D721Med (cell line): ENCODE measurements around the gene GRM3.
A peak's percentile ranks its signal among the peaks of the same experiment; 100 is the strongest.

Experiments
- DNase-seq: peaks from one replicate; pipeline ENCODE4 v3.0.0; 2011; ENCODE audit warnings: low spot score; ENCODE audit not compliant: insufficient read length
- FAIRE-seq: peaks from 2 replicates; lab custom pipeline; 2011; peaks lifted over from hg19 to GRCh38; lab: Jason Lieb, UNC
- CTCF ChIP-seq: IDR thresholded peaks from 2 replicates; pipeline ENCODE4 v1.5.1; 2012; ENCODE audit warnings: mild to moderate bottlenecking, control low read depth; ENCODE audit not compliant: insufficient read depth; ENCODE audit errors: missing control alignments

Gene GRM3

DNA sequence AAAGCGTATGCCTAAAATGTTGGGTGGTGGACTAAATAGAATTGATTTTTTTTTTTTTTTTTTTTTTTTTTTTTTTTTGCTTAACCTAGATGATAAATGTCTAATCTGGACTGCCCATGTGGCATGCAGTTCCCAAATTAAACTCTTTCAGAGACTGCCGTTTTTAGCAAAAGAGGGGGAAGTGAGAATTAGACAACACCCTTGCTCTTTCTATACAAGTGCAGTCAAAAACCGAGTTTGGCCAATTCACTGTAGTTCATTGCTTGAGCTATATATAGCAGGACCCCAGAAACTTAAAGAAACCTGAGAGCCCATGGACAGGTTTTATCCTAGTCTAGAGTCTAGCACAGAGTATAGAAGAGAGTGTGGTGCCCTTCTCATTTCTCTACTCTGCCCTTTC, 141.9 kb downstream of the GRM3 start:
- DNase-seq (no peak), FAIRE-seq (no peak)
- no peak for TF ChIP-seq CTCF

DNA sequence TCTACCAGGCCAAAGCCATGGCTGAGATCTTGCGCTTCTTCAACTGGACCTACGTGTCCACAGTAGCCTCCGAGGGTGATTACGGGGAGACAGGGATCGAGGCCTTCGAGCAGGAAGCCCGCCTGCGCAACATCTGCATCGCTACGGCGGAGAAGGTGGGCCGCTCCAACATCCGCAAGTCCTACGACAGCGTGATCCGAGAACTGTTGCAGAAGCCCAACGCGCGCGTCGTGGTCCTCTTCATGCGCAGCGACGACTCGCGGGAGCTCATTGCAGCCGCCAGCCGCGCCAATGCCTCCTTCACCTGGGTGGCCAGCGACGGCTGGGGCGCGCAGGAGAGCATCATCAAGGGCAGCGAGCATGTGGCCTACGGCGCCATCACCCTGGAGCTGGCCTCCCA, 142.7 kb downstream of the GRM3 start:
- FAIRE-seq (no peak), DNase-seq (no peak)
- no peak for TF ChIP-seq CTCF

- no peak for TF ChIP-seq CTCF
- FAIRE-seq (no peak), DNase-seq (no peak)
Observed at GRCh38 chr7:86788948-86789347, 145.2 kb downstream of the GRM3 start.

DNA sequence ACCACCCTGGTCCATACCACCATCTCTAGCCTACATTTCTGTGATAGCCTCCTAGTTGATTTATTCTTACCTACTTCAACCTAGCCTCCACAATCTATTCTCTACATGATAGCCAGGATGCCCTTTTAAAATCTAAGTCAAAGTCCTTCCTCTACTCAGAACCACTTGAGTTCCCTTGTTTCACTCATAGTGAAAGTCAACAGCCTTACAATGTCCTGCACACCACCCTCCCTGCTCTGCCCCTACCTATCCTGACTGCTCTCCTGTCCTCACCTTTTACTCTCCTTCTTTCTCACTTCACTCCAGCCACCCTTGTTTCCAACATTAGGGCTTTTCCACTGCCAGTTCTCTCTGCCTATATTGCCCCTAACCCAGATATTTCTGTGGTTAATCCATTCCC, 146.7 kb downstream of the GRM3 start:
- TF ChIP-seq CTCF = no peak
- FAIRE-seq = no peak
- no peak for DNase-seq

GRCh38 chr7:86792260-86792659, 148.6 kb downstream of the GRM3 start:
- FAIRE-seq (no peak), DNase-seq (no peak)
- TF ChIP-seq CTCF = no peak

DNA sequence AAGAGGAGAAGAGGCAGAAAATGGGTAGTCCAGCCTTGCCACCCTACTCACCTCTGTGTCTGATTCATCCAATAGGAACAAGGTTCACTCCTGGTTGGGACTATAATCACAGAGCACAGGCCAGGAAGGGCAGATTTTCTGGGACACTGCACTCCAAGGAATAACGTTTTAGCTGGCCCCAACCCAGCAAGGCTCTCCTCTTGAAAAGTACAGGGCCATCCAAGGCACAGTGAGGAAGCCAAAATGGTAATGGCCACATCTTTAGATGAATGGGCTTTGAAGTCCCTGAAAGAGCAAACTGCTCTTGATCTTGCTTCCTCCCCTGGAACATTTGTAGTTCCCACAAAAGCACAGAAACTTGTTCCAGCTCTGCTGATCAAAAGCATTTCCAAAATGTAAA, 149.4 kb downstream of the GRM3 start:
- FAIRE-seq = no peak
- TF ChIP-seq CTCF = no peak

DNA sequence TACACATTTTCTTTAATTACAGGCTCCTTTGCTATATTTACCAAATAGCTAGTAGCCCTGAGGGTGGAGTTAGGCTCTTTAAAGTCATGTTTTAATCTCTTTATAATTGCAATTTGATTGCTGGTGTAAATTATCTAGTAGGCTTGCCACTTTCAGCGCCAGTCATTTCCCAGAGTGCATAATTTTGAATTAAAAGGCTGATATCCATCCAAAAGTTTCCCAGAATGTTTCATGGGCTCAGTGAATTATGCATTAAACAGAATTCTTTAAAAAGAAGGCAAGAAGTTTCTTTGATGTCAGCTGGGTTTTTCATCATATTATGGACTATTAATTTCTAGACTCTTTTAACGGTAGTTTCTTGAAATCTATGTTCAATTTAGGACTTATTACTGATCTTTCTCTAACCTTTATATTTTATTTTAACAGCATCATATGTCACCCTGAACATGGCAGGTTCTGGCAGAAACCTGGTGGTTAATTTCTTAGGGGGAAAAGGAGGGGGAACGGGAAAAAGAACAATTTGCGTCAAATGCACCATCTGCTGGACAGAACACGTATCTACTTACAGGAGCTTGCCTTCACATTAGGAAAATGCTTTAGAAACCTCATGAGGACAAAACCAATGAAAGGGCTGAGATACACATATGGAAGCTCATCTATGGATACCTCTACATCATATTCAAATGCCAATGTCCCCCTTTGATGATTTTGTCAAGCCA, 171.1 kb downstream of the GRM3 start:
- FAIRE-seq (no peak), DNase-seq (no peak)
- peak; percentile 58 for TF ChIP-seq CTCF

More for the DNA sequence above, 149.4 kb downstream of the GRM3 start:
- no peak for DNase-seq
